ENCODE measurements around the gene GLS. TPM values are rescaled to one million over a fixed set of nuclear protein-coding genes. Genes with fewer than 3 reads are reported as not detected.

The GLS gene
- total RNA-seq, 2 donors from 2014 or later, result 415 to 476 TPM

GRCh38 chr2:190862571-190862991, 18.0 kb upstream of the GLS start:
- H3K4me1 ChIP-seq (ENCODE audit: control insufficient read depth in 1 of 2, low read depth in 2 of 2), result peaks cover 48 to 97% of the 10 kb centered on the region in 2 donors
- DNase-seq (ENCODE audit: low spot score) (no peak), ATAC-seq (ENCODE audit: insufficient number of reproducible peaks, low FRiP score, low read depth) (no peak)
- no peaks in the 10 kb centered on the region for H3K36me3 ChIP-seq
- TF ChIP-seq CTCF (IDR thresholded peaks at IDR 0.05), result no peak
- H3K27ac ChIP-seq, result peak overlapping the region; percentile 71 to 80
- H3K9me3 ChIP-seq, result no peaks in the 10 kb centered on the region
- H3K4me3 ChIP-seq, result no peak overlapping the region
- H3K27me3 ChIP-seq (replicated peaks; ENCODE audit: insufficient read depth), result no peaks in the 10 kb centered on the region

- TF ChIP-seq CTCF (IDR thresholded peaks at IDR 0.05), result no peak
- ATAC-seq (ENCODE audit: insufficient number of reproducible peaks, low FRiP score, low read depth), result no peak
- peak overlapping the region; percentile 61 to 82 for H3K27ac ChIP-seq
- no peaks in the 10 kb centered on the region for H3K36me3 ChIP-seq
- no peaks in the 10 kb centered on the region for H3K27me3 ChIP-seq (replicated peaks; ENCODE audit: insufficient read depth)
- H3K9me3 ChIP-seq, result no peaks in the 10 kb centered on the region
- peaks cover 51 to 98% of the 10 kb centered on the region in 2 donors for H3K4me1 ChIP-seq (ENCODE audit: control insufficient read depth in 1 of 2, low read depth in 2 of 2)
- H3K4me3 ChIP-seq, result no peak overlapping the region
- no peak for DNase-seq (ENCODE audit: low spot score)
These were observed 16.7 kb upstream of the GLS start for GRCh38 chr2:190863946-190864345.

GRCh38 chr2:190864375-190864774, 16.2 kb upstream of the GLS start:
- ATAC-seq (ENCODE audit: insufficient number of reproducible peaks, low FRiP score, low read depth), result no peak
- no peak for DNase-seq (ENCODE audit: low spot score)
- Histone ChIP-seq H3K4me3 (no peak overlapping the region), H3K4me1 (ENCODE audit: control insufficient read depth in 1 of 2, low read depth in 2 of 2) (peaks cover 49 to 94% of the 10 kb centered on the region in 2 donors), H3K27ac (peak overlapping the region; percentile 61 to 82), H3K36me3 (no peaks in the 10 kb centered on the region), H3K27me3 (replicated peaks; ENCODE audit: insufficient read depth) (no peaks in the 10 kb centered on the region), H3K9me3 (no peaks in the 10 kb centered on the region)
- TF ChIP-seq CTCF (IDR thresholded peaks at IDR 0.05), result no peak

- Histone ChIP-seq H3K4me3 (peak overlapping the region; percentile 33), H3K27ac (peak overlapping the region; percentile 80 to 82), H3K27me3 (replicated peaks; ENCODE audit: insufficient read depth) (no peaks in the 10 kb centered on the region), H3K36me3 (no peaks in the 10 kb centered on the region), H3K4me1 (ENCODE audit: control insufficient read depth in 1 of 2, low read depth in 2 of 2) (peaks cover 28 to 73% of the 10 kb centered on the region in 2 donors), H3K9me3 (no peaks in the 10 kb centered on the region)
- ATAC-seq (ENCODE audit: insufficient number of reproducible peaks, low FRiP score, low read depth) (peak; percentile 80), DNase-seq (ENCODE audit: low spot score) (no peak)
- TF ChIP-seq CTCF (IDR thresholded peaks at IDR 0.05), result no peak
These were observed 13.4 kb upstream of the GLS start for GRCh38 chr2:190867212-190867611.

- Histone ChIP-seq H3K27ac (peak overlapping the region; percentile 70 to 82), H3K36me3 (no peaks in the 10 kb centered on the region), H3K4me1 (ENCODE audit: control insufficient read depth in 1 of 2, low read depth in 2 of 2) (peaks cover 28 to 67% of the 10 kb centered on the region in 2 donors), H3K27me3 (replicated peaks; ENCODE audit: insufficient read depth) (no peaks in the 10 kb centered on the region), H3K9me3 (no peaks in the 10 kb centered on the region), H3K4me3 (peak overlapping the region; percentile 33)
- ATAC-seq (ENCODE audit: insufficient number of reproducible peaks, low FRiP score, low read depth) (no peak), DNase-seq (ENCODE audit: low spot score) (no peak)
- TF ChIP-seq CTCF (IDR thresholded peaks at IDR 0.05), result no peak
These were observed 12.8 kb upstream of the GLS start for GRCh38 chr2:190867832-190868231.

Measured in thoracic aorta (tissue), 2 donors.